ENCODE measurements around the gene PSG7. TPM values are rescaled to one million over a fixed set of nuclear protein-coding genes. Genes with fewer than 3 reads are reported as not detected.
"Not testable (repeated sequence)": the region's sequence is repeated elsewhere in the genome, so short reads cannot be mapped to it uniquely, and the experiment has no call there.

Gene PSG7
- total RNA-seq, result under 1 TPM in 1 of 4 donors, not detected in 3; 0.12 TPM

GRCh38 chr19:42937107-42937506, at the start of gene PSG7:
PSG7 (minus strand) TSS chr19:42937207; CDS start chr19:42937076, 131 bp downstream.
- not testable (repeated sequence) for H3K27ac ChIP-seq, H3K27me3 ChIP-seq, H3K36me3 ChIP-seq, ATAC-seq, H3K4me3 ChIP-seq, H3K4me1 ChIP-seq, H3K9me3 ChIP-seq
- WGBS, 2 donors (ENCODE audit: low coverage in 1 of 2), result 86% methylated on average over 2 of the region's 3 CpGs; no CpG with 5 or more reads in 1 of the 2 donors

GRCh38 chr19:42985588-42985987, 48.6 kb upstream of the PSG7 start:
- no peak for ATAC-seq
- H3K27ac ChIP-seq, result no peak overlapping the region
- no peaks in the 10 kb centered on the region for H3K4me1 ChIP-seq
- 61 to 64% methylated on average over 3 to 4 of the region's 4 CpGs for WGBS, 2 donors (ENCODE audit: low coverage in 1 of 2)
- H3K9me3 ChIP-seq, result no peaks in the 10 kb centered on the region
- peaks cover 5% of the 10 kb centered on the region for H3K27me3 ChIP-seq
- TF ChIP-seq POLR2A (IDR thresholded peaks at IDR 0.05) (no peak), EP300 (IDR thresholded peaks at IDR 0.05) (no peak), CTCF (IDR thresholded peaks at IDR 0.05) (no peak), POLR2AphosphoS5 (IDR thresholded peaks at IDR 0.05) (no peak)
- H3K4me3 ChIP-seq, result no peak overlapping the region
- H3K36me3 ChIP-seq, result no peaks in the 10 kb centered on the region

GRCh38 chr19:42982111-42982510, 45.1 kb upstream of the PSG7 start:
- not testable (repeated sequence) for H3K4me1 ChIP-seq, ATAC-seq, H3K9me3 ChIP-seq, H3K36me3 ChIP-seq, H3K27me3 ChIP-seq, H3K4me3 ChIP-seq, H3K27ac ChIP-seq

- H3K27me3 ChIP-seq, H3K9me3 ChIP-seq, ATAC-seq, H3K36me3 ChIP-seq, H3K4me3 ChIP-seq, H3K27ac ChIP-seq, H3K4me1 ChIP-seq: not testable (repeated sequence)
- 82 to 90% methylated on average over 5 of the region's 5 CpGs for WGBS, 2 donors (ENCODE audit: low coverage in 1 of 2)
Measured at GRCh38 chr19:42971451-42971850, 34.4 kb upstream of the PSG7 start.

GRCh38 chr19:42965176-42965575, 28.2 kb upstream of the PSG7 start:
- no peaks in the 10 kb centered on the region for H3K4me1 ChIP-seq
- H3K4me3 ChIP-seq, result no peak overlapping the region
- no peaks in the 10 kb centered on the region for H3K9me3 ChIP-seq
- no peaks in the 10 kb centered on the region for H3K27me3 ChIP-seq
- WGBS, 2 donors (ENCODE audit: low coverage in 1 of 2), result 88% methylated on average over 2 of the region's 2 CpGs; no CpG with 5 or more reads in 1 of the 2 donors
- no peaks in the 10 kb centered on the region for H3K36me3 ChIP-seq
- TF ChIP-seq POLR2A (IDR thresholded peaks at IDR 0.05) (no peak), POLR2AphosphoS5 (IDR thresholded peaks at IDR 0.05) (no peak), EP300 (IDR thresholded peaks at IDR 0.05) (no peak), CTCF (IDR thresholded peaks at IDR 0.05) (no peak)
- no peak for ATAC-seq
- H3K27ac ChIP-seq, result no peak overlapping the region

- Histone ChIP-seq H3K27me3 (no peaks in the 10 kb centered on the region), H3K36me3 (no peaks in the 10 kb centered on the region), H3K4me1 (no peaks in the 10 kb centered on the region), H3K4me3 (no peak overlapping the region), H3K27ac (no peak overlapping the region), H3K9me3 (no peaks in the 10 kb centered on the region)
- ATAC-seq, result no peak
- TF ChIP-seq CTCF (IDR thresholded peaks at IDR 0.05) (no peak), POLR2AphosphoS5 (IDR thresholded peaks at IDR 0.05) (no peak), EP300 (IDR thresholded peaks at IDR 0.05) (no peak), POLR2A (IDR thresholded peaks at IDR 0.05) (no peak)
- 79 to 86% methylated on average over 4 to 6 of the region's 6 CpGs for WGBS, 2 donors (ENCODE audit: low coverage in 1 of 2)
Measured at GRCh38 chr19:42961119-42961518, 24.1 kb upstream of the PSG7 start.

- H3K27me3 ChIP-seq, H3K27ac ChIP-seq, H3K36me3 ChIP-seq, H3K4me3 ChIP-seq, H3K4me1 ChIP-seq, ATAC-seq, H3K9me3 ChIP-seq: not testable (repeated sequence)
- 67 to 83% methylated on average over 4 of the region's 4 CpGs for WGBS, 2 donors (ENCODE audit: low coverage in 1 of 2)
Measured at GRCh38 chr19:42952126-42952525, 15.1 kb upstream of the PSG7 start.

- ATAC-seq, H3K36me3 ChIP-seq, H3K27ac ChIP-seq, H3K9me3 ChIP-seq, H3K4me1 ChIP-seq, H3K4me3 ChIP-seq, H3K27me3 ChIP-seq: not testable (repeated sequence)
- WGBS, 2 donors (ENCODE audit: low coverage in 1 of 2), result 80 to 85% methylated on average over 1 to 2 of the region's 2 CpGs
Measured at GRCh38 chr19:42951476-42951875, 14.5 kb upstream of the PSG7 start.

Measured in gastroesophageal sphincter (tissue), 4 donors.